Activated T-helper 1 cell treated with anti-CD3 and anti-CD28 coated beads, Interleukin-2, amount 50 U/mL, for 16 hours (primary cell): Measurements from ENCODE around the gene REG1A.

Source experiments
- DNase-seq, 2 donors: peaks; one replicate each; pipeline ENCODE4 v3.0.0-alpha.2; 2020; ENCODE audit warnings: low read depth in 1 of 2, low spot score in 1 of 2

Gene REG1A, protein sequence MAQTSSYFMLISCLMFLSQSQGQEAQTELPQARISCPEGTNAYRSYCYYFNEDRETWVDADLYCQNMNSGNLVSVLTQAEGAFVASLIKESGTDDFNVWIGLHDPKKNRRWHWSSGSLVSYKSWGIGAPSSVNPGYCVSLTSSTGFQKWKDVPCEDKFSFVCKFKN

DNA sequence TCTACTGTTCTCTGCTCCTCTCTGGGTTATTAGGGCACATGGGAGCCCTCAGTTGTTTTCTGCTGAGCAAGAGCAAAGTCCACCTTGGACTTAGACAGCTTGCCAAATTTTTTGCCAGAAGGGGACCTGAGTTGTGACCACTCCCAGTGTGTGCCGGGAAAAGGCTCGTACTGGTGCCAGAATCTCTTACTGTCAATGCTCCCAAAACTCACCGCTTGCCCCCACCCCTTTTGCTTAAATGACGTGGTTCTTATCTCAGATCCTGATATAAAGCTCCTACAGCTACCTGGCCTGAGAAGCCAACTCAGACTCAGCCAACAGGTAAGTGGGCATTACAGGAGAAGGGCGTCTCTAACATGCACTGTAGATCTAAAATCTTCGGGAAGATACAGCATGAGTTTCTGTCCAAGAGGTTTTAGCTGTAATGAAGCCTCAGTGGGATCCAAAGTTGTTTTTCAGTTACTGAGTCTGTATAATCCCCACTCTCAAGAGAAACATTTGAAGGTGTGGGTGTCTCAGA lies at the start of gene REG1A:
TSS of gene REG1A (plus strand) at position 295 of the 520 bp plus-strand sequence. CDS start 374 bp downstream, outside the sequence.
- no peak for DNase-seq

DNA sequence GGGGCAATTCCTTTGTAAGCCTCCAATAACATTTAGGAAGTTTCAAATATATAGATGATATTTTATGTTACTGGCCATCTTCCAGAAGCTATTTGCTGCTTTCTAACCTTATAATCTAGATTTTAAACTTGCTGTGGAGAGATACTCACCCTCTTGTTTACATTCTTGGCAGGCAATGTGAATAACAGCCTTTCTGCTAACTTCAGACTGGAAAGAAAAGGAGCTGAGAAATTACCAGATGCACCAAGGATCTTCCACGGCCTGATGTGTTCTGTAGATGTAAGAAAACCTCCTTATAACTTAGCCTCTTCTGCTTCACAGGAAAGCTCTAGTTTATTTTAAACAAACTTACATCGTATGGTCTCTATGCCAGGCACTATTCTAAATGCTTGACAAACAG lies 49.2 kb upstream of the REG1A start:
- DNase-seq, result no peak

GRCh38 chr2:79082987-79083386 lies 37.3 kb upstream of the REG1A start:
- DNase-seq, result no peak

DNA sequence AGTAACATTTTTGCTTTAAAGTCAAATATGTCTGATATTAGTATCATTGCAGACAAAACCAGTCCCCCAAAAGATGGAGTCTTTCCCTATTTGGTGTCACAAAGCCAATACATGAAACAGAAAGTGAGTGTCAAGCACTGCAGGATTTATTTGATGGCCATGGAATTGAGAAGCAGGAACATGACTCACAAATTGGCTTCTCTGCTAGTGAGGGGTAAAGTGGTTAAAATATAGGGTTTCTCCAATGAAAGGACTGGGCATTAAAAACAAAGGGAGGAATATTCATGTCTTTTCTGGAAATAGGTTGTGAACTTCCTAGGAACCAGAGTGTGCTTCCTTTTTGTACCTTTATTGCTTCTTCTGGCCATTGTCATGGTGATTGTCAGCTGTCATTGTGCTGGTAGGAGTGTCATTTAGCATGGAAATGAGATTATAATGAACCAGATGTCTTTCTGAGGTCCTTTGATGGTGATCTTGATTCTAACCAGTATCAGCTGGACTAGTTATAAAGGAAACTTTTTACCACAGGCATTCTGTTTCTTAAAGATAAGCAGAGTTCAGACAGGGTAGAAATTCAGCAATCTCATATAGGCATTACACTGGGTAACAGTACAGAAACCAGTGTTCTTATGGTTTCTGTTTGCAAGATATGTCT lies 36.6 kb upstream of the REG1A start:
- no peak for DNase-seq

- DNase-seq, result no peak
These were observed 35.7 kb upstream of the REG1A start for GRCh38 chr2:79084495-79085135.

- DNase-seq, result no peak
These were observed 34.9 kb upstream of the REG1A start for GRCh38 chr2:79085382-79085781.

GRCh38 chr2:79086255-79086654 lies 34.0 kb upstream of the REG1A start:
- no peak for DNase-seq

GRCh38 chr2:79087785-79088364 lies 32.4 kb upstream of the REG1A start, which contains the start of gene REG1B:
REG1B (minus strand) TSS chr2:79087993; CDS start chr2:79087612, 381 bp downstream.
- no peak for DNase-seq

- no peak for DNase-seq
These were observed 29.6 kb upstream of the REG1A start for GRCh38 chr2:79090693-79091092.

GRCh38 chr2:79097843-79098242 lies 22.4 kb upstream of the REG1A start:
- DNase-seq, result no peak

- DNase-seq, result no peak
These were observed 21.1 kb upstream of the REG1A start for GRCh38 chr2:79099140-79099686.

- no peak for DNase-seq
These were observed 20.0 kb upstream of the REG1A start for GRCh38 chr2:79100285-79100684.

- no peak for DNase-seq
These were observed 19.3 kb upstream of the REG1A start for GRCh38 chr2:79101024-79101423.

DNA sequence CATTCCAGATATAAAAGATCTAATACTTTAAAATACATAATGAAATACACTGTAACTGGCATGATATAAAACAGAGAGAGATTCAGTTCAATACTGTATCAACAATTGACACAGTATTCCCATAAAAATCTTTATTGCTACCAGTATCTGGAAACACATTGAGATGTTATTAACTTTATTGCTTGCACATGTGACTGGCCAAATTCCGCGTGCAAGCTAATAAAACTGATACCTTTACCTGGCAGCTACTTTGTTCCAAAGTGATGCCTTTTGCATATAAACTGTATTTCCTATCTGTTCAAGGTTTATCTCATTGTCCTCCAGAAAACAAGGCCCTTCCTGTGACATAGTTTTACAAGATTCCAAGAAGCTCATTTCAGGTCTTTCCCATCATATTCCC lies 17.1 kb upstream of the REG1A start:
- DNase-seq, result no peak

DNA sequence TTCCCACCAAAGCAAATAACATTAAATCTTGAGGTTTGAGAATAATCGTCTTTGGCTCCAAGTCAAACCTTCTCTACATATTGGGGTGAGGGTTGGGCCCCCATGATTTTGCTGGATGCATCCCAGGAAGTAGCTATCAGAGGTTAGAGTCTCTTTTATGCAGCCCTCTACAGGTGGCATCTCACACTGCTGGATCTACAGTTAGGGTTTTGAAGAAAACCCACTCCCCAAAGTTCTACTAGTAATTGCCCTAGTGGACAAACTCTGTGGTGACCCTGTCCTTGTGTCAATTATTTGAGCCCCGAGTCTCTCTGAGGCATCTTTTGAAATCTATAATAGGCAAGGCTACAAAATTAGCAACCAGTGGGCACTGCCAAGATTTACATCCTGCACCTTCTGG lies 15.0 kb upstream of the REG1A start:
- DNase-seq, result no peak

- no peak for DNase-seq
These were observed 8.0 kb upstream of the REG1A start for GRCh38 chr2:79112269-79112668.

- no peak for DNase-seq
These were observed 5.3 kb upstream of the REG1A start for GRCh38 chr2:79114797-79115494.

- no peak for DNase-seq
These were observed 3.0 kb upstream of the REG1A start for GRCh38 chr2:79116997-79117928.

GRCh38 chr2:79122676-79123075 lies 2.4 kb downstream of the REG1A start:
- no peak for DNase-seq
